Smooth muscle cell (in vitro differentiated cells): ENCODE data around the gene FGF5. TPM values are rescaled to one million over a fixed set of nuclear protein-coding genes. Genes with fewer than 3 reads are reported as not detected.

Experiments used
- DNase-seq: peaks from one replicate; lab custom pipeline; 2025; ENCODE audit not compliant: unreplicated experiment; lab: John Stamatoyannopoulos, UW
- H2AFZ ChIP-seq: fragments of 200-600 bp; sonication (generic); 2 replicates; pipeline ENCODE4 v1.6.0; 2016; ENCODE audit warnings: antibody characterized with exemption, low read depth, mild to moderate bottlenecking
- H3F3A ChIP-seq: fragments of 200-600 bp; sonication (generic); 2 replicates; pipeline ENCODE4 v1.6.0; 2017; ENCODE audit warnings: antibody characterized with exemption, low read depth
- H3K27ac ChIP-seq: fragments of 200-600 bp; sonication (generic); 2 replicates; pipeline ENCODE4 v1.5.1; 2016; ENCODE audit warnings: low read depth, mild to moderate bottlenecking
- H3K27me3 ChIP-seq: fragments of 200-600 bp; sonication (generic); 2 replicates; pipeline ENCODE4 v1.6.1; 2016; ENCODE audit warnings: low read depth, mild to moderate bottlenecking
- H3K36me3 ChIP-seq: fragments of 200-600 bp; sonication (generic); 2 replicates; pipeline ENCODE4 v1.5.1; 2016; ENCODE audit warnings: low read depth
- H3K4me1 ChIP-seq: fragments of 200-600 bp; sonication (generic); 2 replicates; pipeline ENCODE4 v1.5.1; 2016; ENCODE audit warnings: low read depth
- H3K4me2 ChIP-seq: fragments of 200-600 bp; sonication (generic); 2 replicates; pipeline ENCODE4 v1.6.0; 2016; ENCODE audit warnings: mild to moderate bottlenecking
- H3K4me3 ChIP-seq: fragments of 200-600 bp; sonication (generic); 2 replicates; pipeline ENCODE4 v1.5.1; 2016; ENCODE audit warnings: mild to moderate bottlenecking
- H3K79me2 ChIP-seq: fragments of 200-600 bp; sonication (generic); 2 replicates; pipeline ENCODE4 v1.6.0; 2016; ENCODE audit warnings: low read depth, mild to moderate bottlenecking
- H3K9ac ChIP-seq: fragments of 200-600 bp; sonication (generic); 2 replicates; pipeline ENCODE4 v1.6.0; 2016; ENCODE audit warnings: low read depth
- H3K9me3 ChIP-seq: fragments of 200-600 bp; sonication (generic); replicated peaks from 2 replicates; pipeline ENCODE4 v1.5.1; 2016; ENCODE audit warnings: low read depth
- H4K20me1 ChIP-seq: fragments of 200-600 bp; sonication (generic); 2 replicates; pipeline ENCODE4 v1.6.0; 2016; ENCODE audit warnings: low read depth
- CTCF ChIP-seq: fragments of 200-600 bp; sonication (generic); IDR thresholded peaks from 2 replicates; pipeline ENCODE4 v1.5.1; 2017; ENCODE audit warnings: borderline replicate concordance, mild to moderate bottlenecking, antibody characterized with exemption; ENCODE audit not compliant: insufficient read depth, poor library complexity, severe bottlenecking
- WGBS: methylation state at CpG from one replicate; pipeline ENCODE4 v1.1.7; 2016; ENCODE audit warnings: low lambda C conversion rate; 5-methylcytosine and 5-hydroxymethylcytosine counted together
- polyA plus RNA-seq: library from polyadenylated mRNA; unstranded; fragments of >200 nt; fragmentation: Nextera tagmentation; extraction: Ambion mirVana; gene quantifications from 2 replicates; pipeline ENCODE4 v1.2.1, GENCODE V29; 2016
- total RNA-seq: library from RNA; depleted of rRNA; stranded (reverse); fragments of >200 nt; gene quantifications from 2 replicates; pipeline ENCODE4 v1.2.3, GENCODE V29; 2014

Gene FGF5
- total and polyA plus RNA-seq, 2 experiments from 2014 or later = not detected

GRCh38 chr4:80321341-80321740 is 54.9 kb downstream of the FGF5 start:
- no peak for TF ChIP-seq CTCF
- no peaks in the 10 kb centered on the region for H4K20me1 ChIP-seq
- H3K4me3 ChIP-seq = no peak overlapping the region
- no peaks in the 10 kb centered on the region for H3K9me3 ChIP-seq
- no peaks in the 10 kb centered on the region for H3K36me3 ChIP-seq
- H3K27me3 ChIP-seq = peaks cover 34% of the 10 kb centered on the region
- 93% methylated on average over 8 of the region's 8 CpGs for WGBS
- no peaks in the 10 kb centered on the region for H3F3A ChIP-seq
- no peak overlapping the region for H3K4me2 ChIP-seq
- no peaks in the 10 kb centered on the region for H3K4me1 ChIP-seq
- H3K9ac ChIP-seq = no peak overlapping the region
- no peak overlapping the region for H2AFZ ChIP-seq
- no peak for DNase-seq
- no peak overlapping the region for H3K27ac ChIP-seq
- H3K79me2 ChIP-seq = no peaks in the 10 kb centered on the region

DNA sequence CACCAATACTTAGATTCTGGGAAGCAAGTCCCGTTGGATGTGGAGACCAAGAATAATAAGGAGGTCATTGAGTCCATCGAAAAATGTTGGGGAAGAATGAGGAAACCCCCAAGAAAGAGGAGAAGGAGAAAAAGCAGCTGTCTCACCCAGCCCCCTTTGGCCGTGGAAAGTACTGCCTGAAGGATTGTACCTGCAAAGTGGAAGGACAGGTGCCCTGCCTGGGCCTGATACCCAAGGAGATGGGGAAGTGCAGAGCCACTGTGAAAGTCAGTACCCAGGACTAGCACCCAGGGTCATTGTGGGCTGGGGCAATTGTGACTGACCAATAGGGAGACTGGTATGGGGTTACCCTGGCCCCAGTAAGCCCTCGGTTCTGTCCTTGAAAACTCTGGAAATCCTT is 55.3 kb downstream of the FGF5 start:
- Histone ChIP-seq H3K79me2 (no peaks in the 10 kb centered on the region), H3K4me2 (no peak overlapping the region), H3K4me1 (no peaks in the 10 kb centered on the region), H3K36me3 (no peaks in the 10 kb centered on the region), H3F3A (no peaks in the 10 kb centered on the region), H3K9me3 (no peaks in the 10 kb centered on the region), H2AFZ (no peak overlapping the region), H3K27ac (no peak overlapping the region), H3K4me3 (no peak overlapping the region), H4K20me1 (no peaks in the 10 kb centered on the region), H3K27me3 (peaks cover 30% of the 10 kb centered on the region), H3K9ac (no peak overlapping the region)
- DNase-seq = no peak
- no peak for TF ChIP-seq CTCF
- 80% methylated on average over 4 of the region's 4 CpGs for WGBS

- Histone ChIP-seq H3K27ac (no peak overlapping the region), H3F3A (no peaks in the 10 kb centered on the region), H3K79me2 (no peaks in the 10 kb centered on the region), H3K4me1 (no peaks in the 10 kb centered on the region), H3K27me3 (peaks cover 21% of the 10 kb centered on the region), H3K36me3 (no peaks in the 10 kb centered on the region), H3K4me2 (no peak overlapping the region), H3K9ac (no peak overlapping the region), H3K9me3 (no peaks in the 10 kb centered on the region), H3K4me3 (no peak overlapping the region), H4K20me1 (no peaks in the 10 kb centered on the region), H2AFZ (no peak overlapping the region)
- no peak for DNase-seq
- peak; percentile 6 for TF ChIP-seq CTCF
These were observed 56.3 kb downstream of the FGF5 start for GRCh38 chr4:80322716-80323115.

DNA sequence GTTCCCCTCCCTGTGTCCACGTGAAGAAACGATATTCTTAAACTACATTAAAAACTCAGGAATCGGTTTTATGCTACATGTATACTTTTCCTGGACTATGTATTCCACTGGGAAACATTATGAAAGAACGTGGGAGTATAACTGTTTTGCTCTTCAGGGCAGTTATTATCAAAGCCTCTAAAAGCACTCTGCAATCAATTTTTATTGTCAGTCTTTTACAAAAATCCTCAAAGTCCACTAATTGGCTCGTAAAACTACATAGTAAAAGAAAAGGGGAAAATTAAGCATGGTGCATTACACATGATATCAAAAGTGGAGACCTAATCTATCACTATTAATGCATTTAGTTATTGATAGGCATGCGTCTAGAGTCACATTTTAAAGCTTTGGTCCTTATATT is 57.7 kb downstream of the FGF5 start:
- TF ChIP-seq CTCF = no peak
- WGBS = 65% methylated on average over 6 of the region's 6 CpGs
- Histone ChIP-seq H3K27ac (no peak overlapping the region), H3F3A (no peaks in the 10 kb centered on the region), H3K36me3 (no peaks in the 10 kb centered on the region), H3K4me3 (no peak overlapping the region), H3K4me1 (no peaks in the 10 kb centered on the region), H3K9me3 (no peaks in the 10 kb centered on the region), H2AFZ (no peak overlapping the region), H4K20me1 (no peaks in the 10 kb centered on the region), H3K9ac (no peak overlapping the region), H3K4me2 (no peak overlapping the region), H3K27me3 (peaks cover 23% of the 10 kb centered on the region), H3K79me2 (no peaks in the 10 kb centered on the region)
- DNase-seq = no peak
